ENCODE measurements around the gene PAFAH2. TPM values are rescaled to one million over a fixed set of nuclear protein-coding genes. Genes with fewer than 3 reads are reported as not detected.

PAFAH2 gene
- total and polyA plus RNA-seq, 4 donors, result 9.0 to 13.8 (median 10.8) TPM

- TF ChIP-seq REST (IDR thresholded peaks at IDR 0.05), result no peak
- no peak for TF ChIP-seq FOXA1 (IDR thresholded peaks at IDR 0.05)
- peak; percentile 28 to 56 for TF ChIP-seq HNF4A (conservative IDR thresholded peaks at IDR 0.05)
- peak; percentile 59 for TF ChIP-seq NR2F2 (IDR thresholded peaks at IDR 0.05)
Observed at GRCh38 chr1:25996966-25997827, 666 bp downstream of the PAFAH2 start (continued).

GRCh38 chr1:25994402-25995150, 3.3 kb downstream of the PAFAH2 start:
- Histone ChIP-seq H3K27ac (ENCODE audit: low read depth in 1 of 2, low read length in 2 of 2) (no peak overlapping the region), H3K9ac (ENCODE audit: low read depth in 1 of 2, low read length in 2 of 2) (no peak overlapping the region), H3K4me1 (ENCODE audit: control insufficient read depth in 4 of 4, insufficient read depth in 4 of 4, low read length in 3 of 4) (peaks cover 2 to 20% (median 13%) of the 10 kb centered on the region in 4 donors), H3K9me3 (ENCODE audit: control insufficient read depth in 4 of 4, low read length in 3 of 4) (no peaks in the 10 kb centered on the region), H3K36me3 (ENCODE audit: control insufficient read depth in 4 of 4, insufficient read depth in 3 of 4, low read depth in 1 of 4, low read length in 3 of 4) (peaks cover 0 to 5% (median under 1%) of the 10 kb centered on the region in 4 donors), H3K4me3 (ENCODE audit: low read depth in 1 of 3, low read length in 3 of 3) (no peak overlapping the region), H3K27me3 (ENCODE audit: control insufficient read depth in 4 of 4, insufficient read depth in 4 of 4, low read length in 3 of 4) (no peaks in the 10 kb centered on the region)
- 97% methylated on average over 3 of the region's 3 CpGs for WGBS
- no peak for TF ChIP-seq ZBTB33 (IDR thresholded peaks at IDR 0.05)
- no peak for TF ChIP-seq CTCF (IDR thresholded peaks at IDR 0.05; ENCODE audit: low read depth, low read length, missing input control)
- TF ChIP-seq MAX (IDR thresholded peaks at IDR 0.05), result no peak
- TF ChIP-seq HNF4G (IDR thresholded peaks at IDR 0.05), result no peak
- no peak for TF ChIP-seq FOXA1 (IDR thresholded peaks at IDR 0.05)
- TF ChIP-seq SP1 (IDR thresholded peaks at IDR 0.05), result no peak
- no peak for TF ChIP-seq HNF4A (conservative IDR thresholded peaks at IDR 0.05)
- TF ChIP-seq JUND (IDR thresholded peaks at IDR 0.05), result no peak
- no peak for TF ChIP-seq EGR1 (IDR thresholded peaks at IDR 0.05; ENCODE audit: low read depth in 2 of 2)
- no peak for TF ChIP-seq YY1 (IDR thresholded peaks at IDR 0.05)
- DNase-seq (ENCODE audit: low spot score), result no peak

All from liver (tissue), 9 donors.